Measurements from ENCODE around the gene CD53. TPM values are rescaled to one million over a fixed set of nuclear protein-coding genes. Genes with fewer than 3 reads are reported as not detected.

Gene CD53
- total RNA-seq, 1 experiment from 2014 or later: 1.4 TPM

GRCh38 chr1:110927484-110928075 is 54.6 kb downstream of the CD53 start (continued):
- TF ChIP-seq ZNF425 (CRISPR knock-in tag; conservative IDR thresholded peaks at IDR 0.05) (no peak), PRDM15 (CRISPR knock-in tag; IDR thresholded peaks at IDR 0.05) (no peak), ZNF423 (CRISPR knock-in tag; IDR thresholded peaks at IDR 0.05) (no peak), TCF7 (CRISPR knock-in tag; IDR thresholded peaks at IDR 0.05; ENCODE audit: low read depth) (no peak), ZNF281 (CRISPR knock-in tag; IDR thresholded peaks at IDR 0.05) (no peak), MLX (CRISPR knock-in tag; IDR thresholded peaks at IDR 0.05) (no peak)

- Mint-ChIP-seq H3K36me3 (no peaks in the 10 kb centered on the region), H3K4me3 (no peak overlapping the region), H3K4me1 (peaks cover 6% of the 10 kb centered on the region), H3K27ac (no peak overlapping the region), H3K27me3 (ENCODE audit: low read depth) (no peaks in the 10 kb centered on the region; the same call in 1 of the 2 replicates), H3K9me3 (peaks cover 24% of the 10 kb centered on the region)
- DNase-seq (ENCODE audit: low spot score) (no peak), ATAC-seq (no peak)
- ChIA-PET CTCF (interaction anchor here (1.1 kb wide), 1 partner anchor 102 kb away, joined by 3 read pairs; no protein-coding TSS in a partner anchor), POLR2A (no interaction called here)
- TF ChIP-seq IRF2 (CRISPR knock-in tag; IDR thresholded peaks at IDR 0.05; ENCODE audit: borderline replicate concordance, low read depth) (no peak), ZBTB43 (CRISPR knock-in tag; IDR thresholded peaks at IDR 0.05) (no peak), RELA (CRISPR knock-in tag; IDR thresholded peaks at IDR 0.05; ENCODE audit: borderline replicate concordance) (no peak), ZNF121 (CRISPR knock-in tag; IDR thresholded peaks at IDR 0.05) (no peak), HMGXB4 (CRISPR knock-in tag; IDR thresholded peaks at IDR 0.05) (no peak), JUN (CRISPR knock-in tag; IDR thresholded peaks at IDR 0.05) (no peak), ARID4B (CRISPR knock-in tag; IDR thresholded peaks at IDR 0.05; ENCODE audit: borderline replicate concordance) (no peak), CDX4 (CRISPR knock-in tag; IDR thresholded peaks at IDR 0.05; ENCODE audit: borderline replicate concordance) (no peak), NFE2L1 (CRISPR knock-in tag; IDR thresholded peaks at IDR 0.05) (no peak)
Observed at GRCh38 chr1:110928191-110928590, 55.2 kb downstream of the CD53 start.

All from WTC11 (cell line).